OCI-LY3 (cell line): ENCODE data around the gene TCEA2.

Source experiments
- H2AFZ ChIP-seq: fragments of 200-600, 300-600 bp; shearing (Covaris generic); 2 replicates; pipeline ENCODE4 v1.6.0; 2014; ENCODE audit warnings: antibody characterized with exemption, low read depth, low read length
- H3K27ac ChIP-seq: fragments of 200-600, 300-600 bp; sonication (generic); 2 replicates; pipeline ENCODE4 v1.5.1; 2014; ENCODE audit warnings: mild to moderate bottlenecking, low read length, moderate library complexity, mixed read lengths
- H3K27me3 ChIP-seq: fragments of 200-600, 300-600 bp; sonication (generic); 2 replicates; pipeline ENCODE4 v1.6.1; 2014; ENCODE audit warnings: low read depth, low read length, mixed read lengths
- H3K36me3 ChIP-seq: fragments of 200-600, 300-600 bp; sonication (generic); replicated peaks from 2 replicates; pipeline ENCODE3; 2014; ENCODE audit warnings: low read depth, low read length, mixed read lengths
- H3K4me1 ChIP-seq: fragments of 300-600, 200-600 bp; sonication (generic); 2 replicates; pipeline ENCODE4 v1.6.1; 2014; ENCODE audit warnings: low read length, mixed read lengths
- H3K4me2 ChIP-seq: fragments of 200-600, 300-600 bp; sonication (generic); 2 replicates; pipeline ENCODE4 v1.6.1; 2014; ENCODE audit warnings: low read length, mixed read lengths
- H3K4me3 ChIP-seq: fragments of 300-600, 200-600 bp; sonication (generic); 2 replicates; pipeline ENCODE4 v1.5.1; 2014; ENCODE audit warnings: antibody characterized with exemption, mild to moderate bottlenecking, low read length, moderate library complexity
- H3K79me2 ChIP-seq: fragments of 300-600, 200-600 bp; shearing (Covaris generic); 2 replicates; pipeline ENCODE4 v1.6.1; 2014; ENCODE audit warnings: mild to moderate bottlenecking, low read length, mixed read lengths
- H3K9ac ChIP-seq: fragments of 300-600, 200-600 bp; shearing (Covaris generic); 2 replicates; pipeline ENCODE4 v1.6.0; 2014; ENCODE audit warnings: mild to moderate bottlenecking, low read length, moderate library complexity
- H3K9me3 ChIP-seq: fragments of 200-600, 300-600 bp; shearing (Covaris generic); 2 replicates; pipeline ENCODE4 v1.6.1; 2014; ENCODE audit warnings: low read length, mixed read lengths; ENCODE audit not compliant: insufficient read depth
- H4K20me1 ChIP-seq: fragments of 200-600, 300-600 bp; sonication (generic); 2 replicates; pipeline ENCODE4 v1.6.1; 2016; ENCODE audit warnings: low read length, mixed read lengths; ENCODE audit not compliant: insufficient read depth
- CTCF ChIP-seq: fragments of 200-600, 300-600 bp; sonication (generic); IDR thresholded peaks from 2 replicates; pipeline ENCODE4 v1.5.1; 2014; ENCODE audit warnings: antibody characterized with exemption, low read length, low read depth
- EZH2phosphoT487 ChIP-seq: fragments of 200-600 bp; shearing (Covaris generic); IDR thresholded peaks from 2 replicates; pipeline ENCODE4 v1.6.1; 2018; ENCODE audit warnings: antibody characterized with exemption, mixed run types, low read depth

Gene TCEA2

GRCh38 chr20:64075556-64075955 lies 12.6 kb downstream of the TCEA2 start:
- Histone ChIP-seq H3K36me3 (peaks cover 19% of the 10 kb centered on the region), H3K9ac (no peak overlapping the region), H3K27me3 (no peaks in the 10 kb centered on the region), H3K27ac (no peak overlapping the region), H3K9me3 (no peaks in the 10 kb centered on the region), H3K4me1 (peaks cover 27% of the 10 kb centered on the region), H4K20me1 (no peaks in the 10 kb centered on the region), H3K79me2 (peaks cover 34% of the 10 kb centered on the region), H3K4me2 (no peak overlapping the region), H2AFZ (no peak overlapping the region), H3K4me3 (no peak overlapping the region)
- TF ChIP-seq CTCF: no peak
- no peak for TF ChIP-seq EZH2phosphoT487

GRCh38 chr20:64076061-64076997 lies 13.3 kb downstream of the TCEA2 start:
- no peaks in the 10 kb centered on the region for H4K20me1 ChIP-seq
- H2AFZ ChIP-seq: no peak overlapping the region
- H3K4me2 ChIP-seq: peak overlapping the region; percentile 99
- peaks cover 19% of the 10 kb centered on the region for H3K36me3 ChIP-seq
- no peaks in the 10 kb centered on the region for H3K9me3 ChIP-seq
- TF ChIP-seq EZH2phosphoT487 (no peak), CTCF (no peak)
- H3K4me1 ChIP-seq: peaks cover 30% of the 10 kb centered on the region
- peak overlapping the region; percentile 91 for H3K27ac ChIP-seq
- H3K79me2 ChIP-seq: peaks cover 34% of the 10 kb centered on the region
- H3K27me3 ChIP-seq: no peaks in the 10 kb centered on the region
- H3K9ac ChIP-seq: peak overlapping the region; percentile 98
- peak overlapping the region; percentile 91 for H3K4me3 ChIP-seq

- Histone ChIP-seq H3K4me2 (peak overlapping the region; percentile 99), H4K20me1 (no peaks in the 10 kb centered on the region)
These were observed 14.1 kb downstream of the TCEA2 start for GRCh38 chr20:64077094-64077493.

More at GRCh38 chr20:64077094-64077493, 14.1 kb downstream of the TCEA2 start:
- Histone ChIP-seq H3K36me3 (peaks cover 19% of the 10 kb centered on the region), H3K27ac (peak overlapping the region; percentile 91), H3K9me3 (no peaks in the 10 kb centered on the region), H3K79me2 (peaks cover 34% of the 10 kb centered on the region), H3K27me3 (no peaks in the 10 kb centered on the region), H2AFZ (no peak overlapping the region), H3K4me1 (peaks cover 30% of the 10 kb centered on the region), H3K4me3 (peak overlapping the region; percentile 91), H3K9ac (peak overlapping the region; percentile 98)
- TF ChIP-seq CTCF (no peak), EZH2phosphoT487 (no peak)
